Aorta (tissue), 5 donors: ENCODE measurements around the gene RRP12. TPM values are rescaled to one million over a fixed set of nuclear protein-coding genes. Genes with fewer than 3 reads are reported as not detected.
"Not testable (repeated sequence)": the region's sequence is repeated elsewhere in the genome, so short reads cannot be mapped to it uniquely, and the experiment has no call there.

Source experiments
- ATAC-seq: fragments of 200-7000 bp; cut with Tn5 transposase; one replicate; pipeline ENCODE4 v1.9.1; 2022; ENCODE audit warnings: moderate library complexity; ENCODE audit not compliant: low FRiP score
- DNase-seq, 2 donors: peaks; one replicate each; pipeline ENCODE4 v3.0.0-alpha.2; 2020
- H3K27ac ChIP-seq, 2 donors: one replicate each; pipeline ENCODE4 v1.5.1; 2013; ENCODE audit warnings: low read length in 2 of 2, mild to moderate bottlenecking in 2 of 2, moderate library complexity in 2 of 2, control low read depth in 1 of 2, inconsistent platforms in 1 of 2, low read depth in 1 of 2
- H3K27me3 ChIP-seq, 2 donors: one replicate each; pipeline ENCODE4 v1.6.1; 2013; ENCODE audit warnings: control low read depth in 1 of 2, low read length in 1 of 2, mild to moderate bottlenecking in 1 of 2, moderate library complexity in 1 of 2; ENCODE audit not compliant: insufficient read depth in 2 of 2, control insufficient read depth in 1 of 2
- H3K36me3 ChIP-seq, 2 donors: one replicate each; pipeline ENCODE4 v1.6.1; 2013; ENCODE audit warnings: control low read depth in 1 of 2, low read length in 1 of 2, mild to moderate bottlenecking in 1 of 2; ENCODE audit not compliant: insufficient read depth in 2 of 2, control insufficient read depth in 1 of 2
- H3K4me1 ChIP-seq, 2 donors: one replicate each; pipeline ENCODE4 v1.6.1; 2013; ENCODE audit warnings: low read length in 2 of 2, control low read depth in 1 of 2, mild to moderate bottlenecking in 1 of 2, moderate library complexity in 1 of 2; ENCODE audit not compliant: insufficient read depth in 2 of 2, control insufficient read depth in 1 of 2
- H3K4me3 ChIP-seq, 2 donors: one replicate each; pipeline ENCODE4 v1.5.1; 2013; ENCODE audit warnings: low read length in 2 of 2, control low read depth in 1 of 2, mild to moderate bottlenecking in 1 of 2
- H3K9me3 ChIP-seq: one replicate; pipeline ENCODE4 v1.6.1; 2013; ENCODE audit warnings: mild to moderate bottlenecking, low read length; ENCODE audit not compliant: control insufficient read depth
- WGBS, 2 donors: extraction: QIAGEN DNeasy Blood & Tissue Kit; methylation state at CpG; one replicate each; pipeline ENCODE4 v1.1.7; 2013; 5-methylcytosine and 5-hydroxymethylcytosine counted together
- intact Hi-C, 2 donors: fragments of 100-400 bp; cut with DNase I; formaldehyde crosslinking; loops; one replicate each; pipeline versions ENCODE4 v1.14.2 to v1.15.0; 2022
- polyA plus RNA-seq, 2 donors: library from polyadenylated mRNA; stranded (reverse); fragments of 200-250 nt; gene quantifications; one replicate each; pipeline ENCODE4 v1.2.3, GENCODE V29; 2013
- total RNA-seq, 2 donors: library from RNA; stranded (reverse); fragmentation: NEBNext Ultra II Directional; extraction: Animal tissue kit (Norgen Biotek cat#: 25700); gene quantifications; one replicate each; pipeline ENCODE4 v1.2.1, GENCODE V29; 2021
- donor health status: healthy with polysubstance abuse.
- donor health status: Bipolar disorder and iron deficiency.
- donor health status: DM: no; HTN: no; CAD: no.
- donor health status: DM: no; HTN: no; CAD: no.
- donor health status: DM: yes; HTN: yes; CAD: no.

Gene RRP12
- total and polyA plus RNA-seq, 4 donors, result 6.4 to 31.9 (median 17.9) TPM

DNA sequence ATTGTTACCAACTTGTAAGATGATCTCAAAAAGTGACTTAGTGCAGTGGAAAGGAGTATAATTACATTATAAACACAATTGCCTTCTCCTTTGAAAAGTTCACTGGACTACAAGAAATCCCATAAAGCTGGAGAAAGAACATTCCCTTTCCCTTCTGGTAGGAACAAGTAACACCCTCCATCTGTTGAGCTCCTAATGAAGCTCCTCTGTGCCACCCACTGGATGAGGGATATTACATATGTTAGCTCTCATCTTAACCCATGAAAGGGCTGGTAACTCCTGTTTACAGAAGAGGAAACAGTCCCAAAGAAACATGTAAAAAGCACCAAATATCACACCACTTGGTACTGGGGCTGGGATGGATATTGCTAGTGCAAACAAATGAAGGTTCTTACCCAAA lies 32.9 kb upstream of the RRP12 start:
- Histone ChIP-seq H3K9me3 (no peaks in the 10 kb centered on the region), H3K4me3 (no peak overlapping the region), H3K4me1 (no peaks in the 10 kb centered on the region), H3K36me3 (peaks cover 11 to 12% of the 10 kb centered on the region in 2 donors), H3K27ac (no peak overlapping the region), H3K27me3 (no peaks in the 10 kb centered on the region)
- intact Hi-C loops, result no loop called here
- no peak for ATAC-seq
- no peak for DNase-seq

GRCh38 chr10:97428572-97428981 lies 27.4 kb upstream of the RRP12 start:
- H3K4me3 ChIP-seq, result no peak overlapping the region
- WGBS, 2 donors, result 71 to 73% methylated on average over 4 of the region's 4 CpGs
- intact Hi-C loops, result no loop called here
- H3K27ac ChIP-seq, result no peak overlapping the region
- H3K4me1 ChIP-seq, result peaks cover 0 to 6% of the 10 kb centered on the region in 2 donors
- H3K36me3 ChIP-seq, result peaks cover 5 to 11% of the 10 kb centered on the region in 2 donors
- no peaks in the 10 kb centered on the region for H3K27me3 ChIP-seq
- DNase-seq (no peak), ATAC-seq (no peak)
- no peaks in the 10 kb centered on the region for H3K9me3 ChIP-seq

DNA sequence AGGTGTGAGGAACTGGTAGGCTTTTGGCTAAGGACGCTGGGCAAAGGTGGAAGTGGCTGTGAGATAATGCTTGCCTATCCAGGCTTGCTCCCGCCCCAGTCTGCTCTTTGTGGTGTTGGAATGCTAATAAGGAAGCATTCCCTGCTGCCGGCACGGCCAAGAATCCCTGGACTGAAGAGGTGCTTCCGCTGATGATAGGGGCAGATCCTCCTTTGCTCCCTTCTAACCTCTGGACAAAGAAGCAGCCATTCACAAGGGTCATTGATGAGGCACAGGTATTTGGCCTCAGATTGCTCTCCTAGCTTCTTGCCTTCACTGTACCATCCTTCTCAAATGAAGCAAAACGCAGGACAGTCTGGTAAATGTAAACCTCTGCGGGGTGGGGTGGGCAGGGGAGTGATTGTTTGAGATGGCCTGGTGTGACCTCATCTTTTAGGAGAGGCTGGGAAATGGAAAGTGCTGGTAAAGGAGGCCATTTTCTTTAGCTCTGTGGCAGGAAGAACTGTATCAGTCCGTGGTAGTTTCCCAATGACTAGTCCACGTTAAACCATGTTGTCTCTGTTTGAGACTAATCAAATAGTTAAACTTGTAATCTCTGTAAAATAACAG lies 26.5 kb upstream of the RRP12 start:
- H3K9me3 ChIP-seq, result no peaks in the 10 kb centered on the region
- peaks cover 3 to 11% of the 10 kb centered on the region in 2 donors for H3K36me3 ChIP-seq
- no peak for DNase-seq
- intact Hi-C loops, result loop anchor here in 1 of 2 donors (2.0 kb wide), 1 partner anchor 17 kb away; no protein-coding TSS in a partner anchor
- no peak overlapping the region for H3K27ac ChIP-seq
- H3K27me3 ChIP-seq, result no peaks in the 10 kb centered on the region
- WGBS, 2 donors, result 12 to 17% methylated on average over 9 of the region's 9 CpGs
- ATAC-seq, result no peak
- peaks cover 0 to 6% of the 10 kb centered on the region in 2 donors for H3K4me1 ChIP-seq
- H3K4me3 ChIP-seq, result peak overlapping the region in 1 of 2 donors; percentile 76

DNA sequence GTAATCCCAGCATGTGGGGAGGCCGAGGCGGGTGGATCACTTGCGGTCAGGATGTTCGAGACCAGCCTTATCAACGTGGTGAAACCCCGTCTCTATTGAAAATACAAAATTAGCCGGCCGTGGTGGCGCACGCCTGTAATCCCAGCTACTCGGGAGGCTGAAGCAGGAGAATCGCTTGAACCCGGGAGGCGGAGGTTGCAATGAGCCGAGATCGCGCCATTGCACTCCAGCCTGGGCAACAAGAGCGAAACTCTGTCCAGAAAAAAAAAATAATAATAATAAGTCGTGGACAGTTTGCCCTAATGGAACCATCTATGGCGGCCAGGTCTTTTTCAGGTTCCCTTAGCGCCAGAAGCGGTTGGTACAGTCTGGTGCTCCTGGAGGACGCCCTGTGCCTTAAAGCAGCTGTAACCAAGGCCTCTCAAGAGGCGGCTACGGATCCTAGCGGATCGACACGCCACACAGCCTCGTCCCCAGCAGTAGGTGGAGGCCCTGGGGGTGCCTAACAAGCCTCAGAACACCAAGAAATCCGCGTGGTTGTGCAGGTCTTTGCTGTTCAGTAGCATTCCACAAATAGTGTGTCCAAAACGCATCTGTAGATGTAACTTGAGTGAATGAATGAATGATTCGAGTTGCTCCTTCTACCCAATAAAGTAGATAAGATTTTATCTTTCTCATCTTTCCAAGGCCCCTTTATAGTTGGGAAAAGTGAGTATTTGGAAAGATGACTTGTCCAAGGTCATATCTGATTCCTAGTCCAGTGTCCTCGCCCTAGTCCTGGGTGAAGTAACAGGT lies 25.8 kb upstream of the RRP12 start:
- H3K27ac ChIP-seq, result no peak overlapping the region
- H3K36me3 ChIP-seq, result peaks cover 3 to 9% of the 10 kb centered on the region in 2 donors
- H3K4me3 ChIP-seq, result peak overlapping the region; percentile 22 to 76
- WGBS, 2 donors, result 6 to 9% methylated on average over 34 of the region's 34 CpGs
- intact Hi-C loops, result loop anchor here in 1 of 2 donors (2.0 kb wide), 1 partner anchor 18 kb away; no protein-coding TSS in a partner anchor
- H3K4me1 ChIP-seq, result peaks cover 0 to 6% of the 10 kb centered on the region in 2 donors
- no peaks in the 10 kb centered on the region for H3K9me3 ChIP-seq
- no peaks in the 10 kb centered on the region for H3K27me3 ChIP-seq
- ATAC-seq (no peak), DNase-seq (peak in 1 of 2 donors; percentile 57)

GRCh38 chr10:97425964-97426775 lies 25.0 kb upstream of the RRP12 start, which contains the start of gene PGAM1:
TSS of gene PGAM1 (plus strand) at chr10:97426191. CDS start at chr10:97426308, 117 bp downstream.
- peak; percentile 97 to 98 for DNase-seq
- 0 to 2% methylated on average over 53 to 90 of the region's 90 CpGs for WGBS, 2 donors
- Histone ChIP-seq H3K9me3 (no peaks in the 10 kb centered on the region), H3K4me1 (peaks cover 0 to 6% of the 10 kb centered on the region in 2 donors), H3K36me3 (peaks cover 0 to 1% of the 10 kb centered on the region in 2 donors), H3K27ac (peak within 1 kb of the TSS in 1 of 2 donors; percentile 64), H3K4me3 (peak within 1 kb of the TSS; percentile 30 to 76), H3K27me3 (no peaks in the 10 kb centered on the region)
- peak; percentile 98 for ATAC-seq
- intact Hi-C loops, result loop anchor here in 1 of 2 donors (2.0 kb wide), 1 partner anchor 19 kb away; no protein-coding TSS in a partner anchor

DNA sequence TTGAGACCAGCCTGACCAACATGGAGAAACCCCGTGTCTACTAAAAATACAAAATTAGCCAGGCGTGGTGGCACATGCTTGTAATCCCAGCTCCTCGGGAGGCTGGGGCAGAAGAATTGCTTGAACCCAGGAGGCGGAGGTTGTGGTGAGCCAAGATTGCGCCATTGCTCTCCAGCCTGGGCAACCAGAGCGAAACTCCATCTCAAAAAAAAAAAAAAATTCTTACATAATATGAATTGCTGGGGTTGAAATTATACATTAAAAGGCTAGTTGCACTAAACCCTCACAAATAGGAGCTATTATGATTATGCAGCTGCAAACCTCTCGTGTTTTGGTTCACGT lies 22.6 kb upstream of the RRP12 start:
- H3K4me3 ChIP-seq, H3K27me3 ChIP-seq, H3K4me1 ChIP-seq, H3K9me3 ChIP-seq, DNase-seq, H3K36me3 ChIP-seq, intact Hi-C loops, H3K27ac ChIP-seq, ATAC-seq: not testable (repeated sequence)
- WGBS, 2 donors, result 76 to 77% methylated on average over 8 of the region's 8 CpGs

DNA sequence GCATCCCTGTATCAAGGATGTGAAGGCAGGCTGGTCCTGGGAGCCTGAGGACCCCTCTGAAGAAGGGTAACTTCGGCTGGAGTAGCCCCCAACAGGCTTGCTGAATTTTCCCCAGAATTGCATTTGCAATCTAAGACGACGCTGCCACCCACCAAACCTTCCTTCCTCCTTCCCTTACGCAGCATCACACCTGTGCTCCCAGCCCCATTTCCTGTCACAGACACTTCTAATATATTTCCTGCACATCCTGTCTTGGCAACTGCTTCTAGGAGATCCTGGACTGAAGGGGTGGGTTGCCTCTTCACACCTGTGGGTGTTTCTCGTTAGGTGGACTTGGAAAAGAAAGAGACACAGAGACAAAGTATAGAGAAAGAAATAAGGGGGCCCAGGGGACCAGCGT lies 15.4 kb upstream of the RRP12 start:
- intact Hi-C loops, result no loop called here
- no peaks in the 10 kb centered on the region for H3K27me3 ChIP-seq
- ATAC-seq (no peak), DNase-seq (no peak)
- H3K9me3 ChIP-seq, result no peaks in the 10 kb centered on the region
- H3K4me1 ChIP-seq, result no peaks in the 10 kb centered on the region
- H3K36me3 ChIP-seq, result no peaks in the 10 kb centered on the region
- no peak overlapping the region for H3K27ac ChIP-seq
- WGBS, 2 donors, result 88 to 90% methylated on average over 6 of the region's 6 CpGs
- H3K4me3 ChIP-seq, result no peak overlapping the region

- ATAC-seq, result no peak
- H3K27me3 ChIP-seq, result no peaks in the 10 kb centered on the region
- H3K4me3 ChIP-seq, result no peak overlapping the region
- no peak overlapping the region for H3K27ac ChIP-seq
- no peak for DNase-seq
- H3K4me1 ChIP-seq, result no peaks in the 10 kb centered on the region
- H3K36me3 ChIP-seq, result no peaks in the 10 kb centered on the region
- no peaks in the 10 kb centered on the region for H3K9me3 ChIP-seq
- 90 to 94% methylated on average over 10 of the region's 10 CpGs for WGBS, 2 donors
- intact Hi-C loops, result no loop called here
Observed at GRCh38 chr10:97412891-97413304, 11.8 kb upstream of the RRP12 start.
